H1 (cell line): ENCODE results near the gene CISD2. TPM values are rescaled to one million over a fixed set of nuclear protein-coding genes. Genes with fewer than 3 reads are reported as not detected.

Experiments
- CBX8 ChIP-seq: fragments of 300-800, 300-1000 bp; sonication (generic); IDR thresholded peaks from 2 replicates; pipeline ENCODE4 v1.7.1; 2016; ENCODE audit warnings: low read depth, low read length, borderline replicate concordance
- EGR1 ChIP-seq: IDR thresholded peaks from 2 replicates; pipeline ENCODE4 v1.6.1; 2011; ENCODE audit warnings: low read depth, low read length, borderline replicate concordance
- KDM1A ChIP-seq: fragments of 200-600, 300-600 bp; sonication (generic); IDR thresholded peaks from 2 replicates; pipeline ENCODE4 v1.7.1; 2016; ENCODE audit warnings: mild to moderate bottlenecking, low read length, borderline replicate concordance
- KDM5A ChIP-seq: fragments of 200-600 bp; IDR thresholded peaks from 2 replicates; pipeline ENCODE4 v1.7.1; 2012; ENCODE audit warnings: mild to moderate bottlenecking, low read length, inconsistent platforms, mixed read lengths
- NANOG ChIP-seq: IDR thresholded peaks from 2 replicates; pipeline ENCODE4 v1.6.1; 2011; ENCODE audit warnings: low read length, low read depth, mild to moderate bottlenecking, inconsistent platforms; ENCODE audit not compliant: insufficient read depth, poor library complexity, severe bottlenecking
- SIRT6 ChIP-seq: IDR thresholded peaks from one replicate; pipeline ENCODE4 v1.7.1; 2012; ENCODE audit warnings: low read length, inconsistent platforms
- YY1 ChIP-seq: IDR thresholded peaks from 2 replicates; pipeline ENCODE4 v1.6.1; 2011; ENCODE audit warnings: low read depth, mild to moderate bottlenecking, low read length
- polyA plus RNA-seq, 7 experiments: library from polyadenylated mRNA; depleted of rRNA in 3 of 7; stranded (reverse) in 5 of 7; unstranded in 2 of 7; fragments of >200 nt in 5 of 7; fragments of 200-250 nt in 2 of 7; gene quantifications; 1 replicate in 5 of 7; 2 replicates in 1 of 7; 4 replicates in 1 of 7; pipeline versions ENCODE4 v1.2.1 to v1.2.3, GENCODE V29; 2011 to 2013; ENCODE audit warnings: missing spikeins in 2 of 7, mixed read lengths in 2 of 7
- total RNA-seq: library from RNA; stranded (reverse); fragmentation: NEBNext Ultra II Directional; extraction: Animal tissue kit (Norgen Biotek cat#: 25700); gene quantifications from 2 replicates; pipeline ENCODE4 v1.2.1, GENCODE V29; 2021
- TF ChIP-seq, protein P1 (sequence below): fragments of 300-600 bp; sonication (generic); IDR thresholded peaks from 2 replicates; pipeline ENCODE4 v1.7.1; 2012; ENCODE audit warnings: low read length, moderate library complexity, mild to moderate bottlenecking, inconsistent platforms; ENCODE audit not compliant: insufficient replicate concordance

The CISD2 gene
- total and polyA plus RNA-seq, 2 of the 8 experiments (the other 6 are each of a cell fraction or from before 2014, with no cell fraction given), result 23.7 to 48.3 TPM

- TF ChIP-seq, protein P1, sequence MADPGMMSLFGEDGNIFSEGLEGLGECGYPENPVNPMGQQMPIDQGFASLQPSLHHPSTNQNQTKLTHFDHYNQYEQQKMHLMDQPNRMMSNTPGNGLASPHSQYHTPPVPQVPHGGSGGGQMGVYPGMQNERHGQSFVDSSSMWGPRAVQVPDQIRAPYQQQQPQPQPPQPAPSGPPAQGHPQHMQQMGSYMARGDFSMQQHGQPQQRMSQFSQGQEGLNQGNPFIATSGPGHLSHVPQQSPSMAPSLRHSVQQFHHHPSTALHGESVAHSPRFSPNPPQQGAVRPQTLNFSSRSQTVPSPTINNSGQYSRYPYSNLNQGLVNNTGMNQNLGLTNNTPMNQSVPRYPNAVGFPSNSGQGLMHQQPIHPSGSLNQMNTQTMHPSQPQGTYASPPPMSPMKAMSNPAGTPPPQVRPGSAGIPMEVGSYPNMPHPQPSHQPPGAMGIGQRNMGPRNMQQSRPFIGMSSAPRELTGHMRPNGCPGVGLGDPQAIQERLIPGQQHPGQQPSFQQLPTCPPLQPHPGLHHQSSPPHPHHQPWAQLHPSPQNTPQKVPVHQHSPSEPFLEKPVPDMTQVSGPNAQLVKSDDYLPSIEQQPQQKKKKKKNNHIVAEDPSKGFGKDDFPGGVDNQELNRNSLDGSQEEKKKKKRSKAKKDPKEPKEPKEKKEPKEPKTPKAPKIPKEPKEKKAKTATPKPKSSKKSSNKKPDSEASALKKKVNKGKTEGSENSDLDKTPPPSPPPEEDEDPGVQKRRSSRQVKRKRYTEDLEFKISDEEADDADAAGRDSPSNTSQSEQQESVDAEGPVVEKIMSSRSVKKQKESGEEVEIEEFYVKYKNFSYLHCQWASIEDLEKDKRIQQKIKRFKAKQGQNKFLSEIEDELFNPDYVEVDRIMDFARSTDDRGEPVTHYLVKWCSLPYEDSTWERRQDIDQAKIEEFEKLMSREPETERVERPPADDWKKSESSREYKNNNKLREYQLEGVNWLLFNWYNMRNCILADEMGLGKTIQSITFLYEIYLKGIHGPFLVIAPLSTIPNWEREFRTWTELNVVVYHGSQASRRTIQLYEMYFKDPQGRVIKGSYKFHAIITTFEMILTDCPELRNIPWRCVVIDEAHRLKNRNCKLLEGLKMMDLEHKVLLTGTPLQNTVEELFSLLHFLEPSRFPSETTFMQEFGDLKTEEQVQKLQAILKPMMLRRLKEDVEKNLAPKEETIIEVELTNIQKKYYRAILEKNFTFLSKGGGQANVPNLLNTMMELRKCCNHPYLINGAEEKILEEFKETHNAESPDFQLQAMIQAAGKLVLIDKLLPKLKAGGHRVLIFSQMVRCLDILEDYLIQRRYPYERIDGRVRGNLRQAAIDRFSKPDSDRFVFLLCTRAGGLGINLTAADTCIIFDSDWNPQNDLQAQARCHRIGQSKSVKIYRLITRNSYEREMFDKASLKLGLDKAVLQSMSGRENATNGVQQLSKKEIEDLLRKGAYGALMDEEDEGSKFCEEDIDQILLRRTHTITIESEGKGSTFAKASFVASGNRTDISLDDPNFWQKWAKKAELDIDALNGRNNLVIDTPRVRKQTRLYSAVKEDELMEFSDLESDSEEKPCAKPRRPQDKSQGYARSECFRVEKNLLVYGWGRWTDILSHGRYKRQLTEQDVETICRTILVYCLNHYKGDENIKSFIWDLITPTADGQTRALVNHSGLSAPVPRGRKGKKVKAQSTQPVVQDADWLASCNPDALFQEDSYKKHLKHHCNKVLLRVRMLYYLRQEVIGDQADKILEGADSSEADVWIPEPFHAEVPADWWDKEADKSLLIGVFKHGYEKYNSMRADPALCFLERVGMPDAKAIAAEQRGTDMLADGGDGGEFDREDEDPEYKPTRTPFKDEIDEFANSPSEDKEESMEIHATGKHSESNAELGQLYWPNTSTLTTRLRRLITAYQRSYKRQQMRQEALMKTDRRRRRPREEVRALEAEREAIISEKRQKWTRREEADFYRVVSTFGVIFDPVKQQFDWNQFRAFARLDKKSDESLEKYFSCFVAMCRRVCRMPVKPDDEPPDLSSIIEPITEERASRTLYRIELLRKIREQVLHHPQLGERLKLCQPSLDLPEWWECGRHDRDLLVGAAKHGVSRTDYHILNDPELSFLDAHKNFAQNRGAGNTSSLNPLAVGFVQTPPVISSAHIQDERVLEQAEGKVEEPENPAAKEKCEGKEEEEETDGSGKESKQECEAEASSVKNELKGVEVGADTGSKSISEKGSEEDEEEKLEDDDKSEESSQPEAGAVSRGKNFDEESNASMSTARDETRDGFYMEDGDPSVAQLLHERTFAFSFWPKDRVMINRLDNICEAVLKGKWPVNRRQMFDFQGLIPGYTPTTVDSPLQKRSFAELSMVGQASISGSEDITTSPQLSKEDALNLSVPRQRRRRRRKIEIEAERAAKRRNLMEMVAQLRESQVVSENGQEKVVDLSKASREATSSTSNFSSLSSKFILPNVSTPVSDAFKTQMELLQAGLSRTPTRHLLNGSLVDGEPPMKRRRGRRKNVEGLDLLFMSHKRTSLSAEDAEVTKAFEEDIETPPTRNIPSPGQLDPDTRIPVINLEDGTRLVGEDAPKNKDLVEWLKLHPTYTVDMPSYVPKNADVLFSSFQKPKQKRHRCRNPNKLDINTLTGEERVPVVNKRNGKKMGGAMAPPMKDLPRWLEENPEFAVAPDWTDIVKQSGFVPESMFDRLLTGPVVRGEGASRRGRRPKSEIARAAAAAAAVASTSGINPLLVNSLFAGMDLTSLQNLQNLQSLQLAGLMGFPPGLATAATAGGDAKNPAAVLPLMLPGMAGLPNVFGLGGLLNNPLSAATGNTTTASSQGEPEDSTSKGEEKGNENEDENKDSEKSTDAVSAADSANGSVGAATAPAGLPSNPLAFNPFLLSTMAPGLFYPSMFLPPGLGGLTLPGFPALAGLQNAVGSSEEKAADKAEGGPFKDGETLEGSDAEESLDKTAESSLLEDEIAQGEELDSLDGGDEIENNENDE, result no peak
- TF ChIP-seq EGR1 (no peak), KDM1A (no peak), NANOG (no peak), YY1 (no peak), KDM5A (no peak), CBX8 (no peak), SIRT6 (no peak)
Measured at GRCh38 chr4:102901804-102902203, 33.0 kb downstream of the CISD2 start (continued).
